ENCODE data around the gene DENND2A.
"Not testable (repeated sequence)": the region's sequence is repeated elsewhere in the genome, so short reads cannot be mapped to it uniquely, and the experiment has no call there.

DENND2A gene

DNA sequence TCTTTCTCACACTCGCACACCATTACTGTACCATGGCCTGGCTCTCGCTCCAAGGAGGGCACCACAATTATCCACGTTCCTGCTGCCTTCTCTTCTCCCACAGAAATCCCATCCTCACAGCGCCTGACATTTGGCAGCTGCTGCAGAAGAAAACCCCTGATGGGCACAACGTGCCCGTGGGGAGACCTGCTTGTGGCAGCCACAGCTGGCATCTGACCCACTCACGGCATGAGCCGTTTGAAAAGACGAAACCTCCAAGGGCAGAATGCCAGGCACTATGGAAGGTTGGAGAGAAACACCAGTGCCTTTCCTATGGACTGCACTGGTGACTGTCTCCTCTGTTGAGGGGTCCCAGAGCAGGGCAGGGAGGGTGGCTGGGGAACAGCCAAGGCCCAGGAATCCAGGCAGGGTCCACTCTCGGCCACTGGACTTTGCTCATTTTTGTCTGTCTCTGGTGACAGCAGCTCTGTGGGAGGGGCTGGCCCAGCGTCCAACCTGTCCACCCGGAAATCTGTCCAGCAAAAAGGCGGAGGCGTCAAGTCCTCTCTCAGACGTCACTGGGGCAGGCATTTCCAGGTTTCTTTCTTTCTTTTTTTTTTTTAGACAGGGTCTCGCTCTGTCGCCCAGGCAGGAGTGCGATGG, 100.4 kb downstream of the DENND2A start:
- TF ChIP-seq, protein P1, sequence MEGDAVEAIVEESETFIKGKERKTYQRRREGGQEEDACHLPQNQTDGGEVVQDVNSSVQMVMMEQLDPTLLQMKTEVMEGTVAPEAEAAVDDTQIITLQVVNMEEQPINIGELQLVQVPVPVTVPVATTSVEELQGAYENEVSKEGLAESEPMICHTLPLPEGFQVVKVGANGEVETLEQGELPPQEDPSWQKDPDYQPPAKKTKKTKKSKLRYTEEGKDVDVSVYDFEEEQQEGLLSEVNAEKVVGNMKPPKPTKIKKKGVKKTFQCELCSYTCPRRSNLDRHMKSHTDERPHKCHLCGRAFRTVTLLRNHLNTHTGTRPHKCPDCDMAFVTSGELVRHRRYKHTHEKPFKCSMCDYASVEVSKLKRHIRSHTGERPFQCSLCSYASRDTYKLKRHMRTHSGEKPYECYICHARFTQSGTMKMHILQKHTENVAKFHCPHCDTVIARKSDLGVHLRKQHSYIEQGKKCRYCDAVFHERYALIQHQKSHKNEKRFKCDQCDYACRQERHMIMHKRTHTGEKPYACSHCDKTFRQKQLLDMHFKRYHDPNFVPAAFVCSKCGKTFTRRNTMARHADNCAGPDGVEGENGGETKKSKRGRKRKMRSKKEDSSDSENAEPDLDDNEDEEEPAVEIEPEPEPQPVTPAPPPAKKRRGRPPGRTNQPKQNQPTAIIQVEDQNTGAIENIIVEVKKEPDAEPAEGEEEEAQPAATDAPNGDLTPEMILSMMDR (IDR thresholded peaks at IDR 0.05): no peak
- Histone ChIP-seq H3K27ac (no peak overlapping the region), H3K27me3 (peaks cover 20% of the 10 kb centered on the region), H3K4me1 (ENCODE audit: control insufficient read depth in 1 of 2, insufficient read depth in 1 of 2, low read depth in 1 of 2, low read length in 1 of 2) (no peaks in the 10 kb centered on the region), H3K4me3 (ENCODE audit: low read depth in 1 of 2, low read length in 1 of 2) (no peak overlapping the region), H3K9me3 (no peaks in the 10 kb centered on the region), H3K36me3 (no peaks in the 10 kb centered on the region)

DNA sequence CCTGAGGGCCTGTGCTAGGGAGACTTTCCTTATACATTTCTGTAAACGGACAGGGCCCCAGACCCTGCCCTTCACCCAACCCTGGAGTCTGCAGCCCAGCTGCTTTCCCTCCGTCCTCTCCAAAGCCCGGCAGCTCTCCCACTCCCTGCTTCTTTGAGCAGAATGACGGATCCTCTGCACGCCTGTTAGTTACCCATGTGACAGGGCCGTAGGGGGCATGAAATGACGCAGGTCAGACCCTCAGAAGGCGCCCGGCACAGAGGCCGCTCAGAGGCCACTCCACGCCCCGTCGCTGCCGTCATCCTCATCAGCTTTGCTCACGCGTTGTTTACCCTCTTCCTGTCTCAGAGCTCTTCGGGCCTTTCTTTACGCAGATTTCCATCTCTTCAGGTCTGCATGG, 101.2 kb downstream of the DENND2A start:
- Histone ChIP-seq H3K4me1 (ENCODE audit: control insufficient read depth in 1 of 2, insufficient read depth in 1 of 2, low read depth in 1 of 2, low read length in 1 of 2) (no peaks in the 10 kb centered on the region), H3K36me3 (no peaks in the 10 kb centered on the region), H3K27me3 (peaks cover 20% of the 10 kb centered on the region), H3K4me3 (ENCODE audit: low read depth in 1 of 2, low read length in 1 of 2) (no peak overlapping the region), H3K9me3 (no peaks in the 10 kb centered on the region), H3K27ac (no peak overlapping the region)
- TF ChIP-seq, protein P1 (IDR thresholded peaks at IDR 0.05): no peak

DNA sequence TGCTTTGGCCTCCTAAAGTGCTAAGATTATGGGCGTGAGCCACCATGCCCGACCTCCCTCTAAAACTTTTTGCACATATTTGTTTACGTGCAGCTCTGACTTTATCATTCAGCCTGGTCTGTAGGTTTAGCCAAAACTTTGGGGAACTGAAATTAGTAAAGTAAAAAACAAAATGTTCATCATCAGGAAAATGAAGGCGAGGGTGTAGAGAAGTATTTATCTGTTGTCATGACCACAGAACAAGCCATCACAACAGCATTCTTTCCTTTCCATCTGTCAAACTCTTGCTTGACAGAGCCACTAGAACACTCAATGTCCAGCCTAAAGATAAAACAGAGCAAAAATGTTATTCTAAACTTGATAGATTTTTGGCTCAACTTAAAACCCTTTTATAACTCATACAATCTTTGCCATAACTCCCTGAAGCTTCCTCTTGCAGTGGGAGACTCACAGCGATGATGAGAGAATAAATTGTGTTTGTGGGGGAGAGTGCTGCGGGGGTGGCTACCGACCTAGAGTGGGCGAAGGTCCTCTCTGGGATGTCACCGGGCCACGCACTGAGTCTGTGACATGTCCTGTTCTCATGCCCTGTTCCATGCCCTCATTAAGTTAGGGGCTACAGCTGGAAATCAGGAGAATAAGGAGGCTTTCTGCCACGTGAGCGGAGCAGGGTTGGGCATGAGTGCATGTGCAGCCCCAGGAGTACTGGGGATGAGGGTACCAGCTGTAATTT, 102.7 kb downstream of the DENND2A start:
- TF ChIP-seq, protein P1 (IDR thresholded peaks at IDR 0.05): no peak
- no peak overlapping the region for H3K27ac ChIP-seq

GRCh38 chr7:140534743-140535142, 105.9 kb downstream of the DENND2A start:
- no peaks in the 10 kb centered on the region for H3K36me3 ChIP-seq
- H3K4me1 ChIP-seq (ENCODE audit: control insufficient read depth in 1 of 2, insufficient read depth in 1 of 2, low read depth in 1 of 2, low read length in 1 of 2): no peaks in the 10 kb centered on the region
- H3K27ac ChIP-seq: no peak overlapping the region
- TF ChIP-seq, protein P1 (IDR thresholded peaks at IDR 0.05): no peak
- no peak overlapping the region for H3K4me3 ChIP-seq (ENCODE audit: low read depth in 1 of 2, low read length in 1 of 2)
- peaks cover 31% of the 10 kb centered on the region for H3K27me3 ChIP-seq
- H3K9me3 ChIP-seq: no peaks in the 10 kb centered on the region

More for the DNA sequence above, 102.7 kb downstream of the DENND2A start:
- Histone ChIP-seq H3K36me3 (no peaks in the 10 kb centered on the region), H3K4me1 (ENCODE audit: control insufficient read depth in 1 of 2, insufficient read depth in 1 of 2, low read depth in 1 of 2, low read length in 1 of 2) (no peaks in the 10 kb centered on the region), H3K9me3 (no peaks in the 10 kb centered on the region), H3K27me3 (peaks cover 20% of the 10 kb centered on the region), H3K4me3 (ENCODE audit: low read depth in 1 of 2, low read length in 1 of 2) (no peak overlapping the region)

DNA sequence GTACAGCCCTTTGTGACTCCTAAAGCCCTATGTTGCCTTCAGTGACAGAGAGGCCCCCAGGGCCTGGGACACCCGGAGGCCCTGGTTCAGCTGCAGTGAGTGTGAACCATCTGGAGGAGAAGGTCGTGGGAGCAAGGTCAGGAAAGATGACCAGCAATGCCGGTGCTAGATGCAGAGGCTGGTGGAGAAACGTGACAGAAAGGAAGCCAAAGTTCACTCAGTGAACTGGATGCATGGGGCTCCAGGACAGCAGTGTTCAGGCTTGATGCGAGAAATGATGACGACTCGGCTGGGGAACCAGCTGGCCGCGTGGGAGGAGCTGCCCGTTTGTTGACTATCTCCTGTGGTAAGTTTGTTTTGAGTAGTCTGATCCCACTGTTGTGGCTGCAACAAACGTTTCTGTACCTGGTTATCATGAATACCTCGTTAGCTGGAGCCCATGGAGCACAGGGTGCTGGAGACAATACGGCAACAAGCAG, 107.2 kb downstream of the DENND2A start:
- Histone ChIP-seq H3K9me3 (no peaks in the 10 kb centered on the region), H3K4me3 (ENCODE audit: low read depth in 1 of 2, low read length in 1 of 2) (no peak overlapping the region), H3K4me1 (ENCODE audit: control insufficient read depth in 1 of 2, insufficient read depth in 1 of 2, low read depth in 1 of 2, low read length in 1 of 2) (no peaks in the 10 kb centered on the region), H3K27me3 (peaks cover 31% of the 10 kb centered on the region), H3K27ac (no peak overlapping the region), H3K36me3 (no peaks in the 10 kb centered on the region)
- TF ChIP-seq, protein P1 (IDR thresholded peaks at IDR 0.05): no peak

- H3K9me3 ChIP-seq; H3K36me3 ChIP-seq; H3K27ac ChIP-seq; H3K4me3 ChIP-seq (ENCODE audit: low read depth in 1 of 2, low read length in 1 of 2); H3K4me1 ChIP-seq (ENCODE audit: control insufficient read depth in 1 of 2, insufficient read depth in 1 of 2, low read depth in 1 of 2, low read length in 1 of 2): not testable (repeated sequence)
- H3K27me3 ChIP-seq: peaks cover 44% of the 10 kb centered on the region
These were observed 111.2 kb downstream of the DENND2A start for GRCh38 chr7:140529428-140529827.
